NCI-H82 (cell line): ENCODE data around the gene TIMM13.
"Not testable (repeated sequence)": the region's sequence is repeated elsewhere in the genome, so short reads cannot be mapped to it uniquely, and the experiment has no call there.

Source experiments
- DNase-seq: peaks from one replicate; lab custom pipeline; 2025; lab: John Stamatoyannopoulos, UW

TIMM13 gene

DNA sequence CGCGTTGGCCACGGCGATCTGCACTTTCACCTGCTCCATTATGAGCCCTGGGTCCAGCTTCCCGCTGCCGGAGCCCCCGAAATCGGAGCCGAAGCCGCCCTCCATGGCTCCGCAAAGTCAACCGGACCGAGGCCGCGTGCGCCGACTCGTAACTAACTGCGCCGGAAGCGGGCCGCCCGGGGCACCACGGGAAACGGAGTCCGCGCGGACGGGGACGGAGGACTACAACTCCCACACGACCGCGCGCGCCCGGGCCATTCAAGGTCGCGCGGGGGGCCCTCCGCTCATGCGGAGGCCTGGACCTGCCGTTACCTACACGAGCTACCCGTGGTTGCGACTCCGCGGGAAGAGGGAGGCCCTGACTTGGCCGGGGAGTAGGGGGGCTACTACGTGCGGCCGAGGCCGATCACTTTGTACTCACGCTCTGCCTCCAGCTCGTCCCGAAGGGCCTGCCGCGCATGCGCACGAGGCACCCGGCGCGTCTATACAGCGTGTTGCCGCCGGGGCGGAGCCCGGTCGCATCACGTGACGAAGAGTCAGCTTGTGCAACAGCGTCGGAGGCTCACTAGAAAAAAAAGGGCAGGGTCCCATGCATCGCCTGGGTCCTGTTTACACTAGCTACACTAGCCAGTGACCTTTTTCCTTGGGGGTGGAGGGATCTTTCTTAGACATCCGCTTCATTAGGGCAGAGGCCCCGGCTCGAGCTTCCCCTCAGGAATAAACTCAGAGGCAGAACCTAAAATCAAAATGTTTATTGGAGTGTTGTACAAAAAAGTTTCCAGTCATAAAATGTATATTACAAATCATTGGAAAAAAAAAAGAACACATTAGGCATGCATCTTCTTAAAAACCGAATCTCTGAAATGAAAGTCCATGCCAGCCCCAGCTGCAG, at the start of gene TIMM13:
Gene TIMM13 (minus strand): TSS at position 158 of the 892 bp plus-strand sequence. CDS start 53 bp downstream, at position 105.
- peak; percentile 97 for DNase-seq

DNA sequence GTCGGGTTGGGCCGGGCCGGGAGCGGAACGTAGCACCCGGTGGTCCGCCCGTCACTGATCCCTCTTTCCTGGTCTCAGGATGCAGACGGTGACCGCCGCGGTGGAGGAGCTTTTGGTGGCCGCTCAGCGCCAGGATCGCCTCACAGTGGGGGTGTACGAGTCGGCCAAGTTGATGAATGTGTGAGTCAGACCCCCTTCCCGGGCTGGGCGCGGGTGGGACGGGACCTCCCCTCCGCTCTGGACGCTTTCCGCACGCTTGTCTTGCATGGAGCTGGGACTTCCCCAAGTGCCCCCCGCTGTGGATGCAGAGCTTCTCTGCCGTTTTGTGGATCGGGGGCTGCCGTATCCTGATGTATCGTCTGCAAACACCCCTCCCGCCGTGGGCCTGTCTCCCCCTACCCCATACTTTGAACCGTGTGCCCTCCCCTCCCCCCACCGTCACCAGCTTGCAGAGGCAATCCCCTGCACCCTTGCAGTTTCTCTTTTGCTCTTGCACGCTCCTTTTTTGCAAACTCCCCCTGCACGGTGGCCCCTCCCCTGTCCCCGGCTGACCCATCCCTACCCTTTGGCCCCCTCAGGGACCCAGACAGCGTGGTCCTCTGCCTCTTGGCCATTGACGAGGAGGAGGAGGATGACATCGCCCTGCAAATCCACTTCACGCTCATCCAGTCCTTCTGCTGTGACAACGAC, 49.2 kb upstream of the TIMM13 start:
- DNase-seq = no peak

DNA sequence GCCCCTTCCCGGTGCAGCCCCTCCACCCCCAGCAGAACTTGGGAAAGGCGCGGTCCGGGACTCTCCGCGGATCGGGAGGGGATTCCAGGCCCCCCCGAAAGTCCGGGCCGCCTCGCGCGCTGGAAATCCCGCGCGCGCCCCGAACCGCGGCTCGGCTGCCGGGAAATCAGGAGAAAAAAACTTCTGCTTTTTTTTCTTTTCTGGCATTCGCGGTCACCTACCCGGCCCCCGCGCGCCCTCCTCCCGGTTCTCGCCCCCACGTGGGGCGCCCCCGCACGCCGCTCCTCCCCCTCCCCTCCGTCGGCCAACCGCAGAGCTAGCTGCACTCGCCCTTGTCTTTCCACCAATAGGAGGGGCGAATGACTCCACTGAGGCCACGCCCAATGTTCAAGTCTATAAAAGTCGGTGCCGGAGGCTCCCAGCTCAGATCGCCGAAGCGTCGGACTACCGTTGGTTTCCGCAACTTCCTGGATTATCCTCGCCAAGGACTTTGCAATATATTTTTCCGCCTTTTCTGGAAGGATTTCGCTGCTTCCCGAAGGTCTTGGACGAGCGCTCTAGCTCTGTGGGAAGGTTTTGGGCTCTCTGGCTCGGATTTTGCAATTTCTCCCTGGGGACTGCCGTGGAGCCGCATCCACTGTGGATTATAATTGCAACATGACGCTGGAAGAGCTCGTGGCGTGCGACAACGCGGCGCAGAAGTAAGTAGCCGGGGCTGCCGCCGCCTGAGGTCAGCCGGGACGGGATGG, 48.5 kb upstream of the TIMM13 start, which contains the start of gene GADD45B:
Gene GADD45B (plus strand): TSS at position 426 of the 749 bp plus-strand sequence. CDS start 232 bp downstream, at position 658.
- DNase-seq = peak; percentile 93

DNA sequence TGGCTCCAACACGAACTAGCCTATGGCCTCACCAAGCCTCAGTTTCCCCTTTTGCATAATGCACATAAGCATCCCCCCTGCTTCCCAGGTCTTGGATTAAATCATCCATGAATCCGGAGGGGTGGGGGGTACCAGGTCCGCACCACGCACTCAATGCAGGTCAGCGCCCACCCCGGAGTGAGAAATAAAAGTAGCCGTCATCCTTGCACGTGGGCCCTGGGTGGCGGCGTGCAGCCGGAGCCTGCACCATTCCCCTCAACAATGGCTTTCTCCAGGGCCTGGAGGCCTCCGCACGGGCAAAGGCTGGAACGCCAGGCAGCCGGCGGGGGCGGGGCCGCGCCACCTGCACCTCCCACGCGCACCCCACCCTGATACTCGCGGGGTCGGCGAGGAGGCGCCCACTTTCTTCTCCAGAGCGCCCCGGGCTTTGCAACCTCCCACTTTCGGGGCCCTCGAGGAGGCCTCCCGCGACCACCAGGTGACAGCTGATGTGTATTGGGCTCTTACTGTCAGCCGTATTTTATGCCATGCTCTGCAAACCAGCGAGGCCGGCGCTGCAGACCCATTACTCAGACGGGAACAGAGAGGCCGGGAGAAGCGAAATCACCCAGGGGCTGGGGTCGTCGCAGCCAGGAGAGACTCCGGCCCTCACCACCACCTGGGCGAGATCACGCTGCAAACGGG, 47.8 kb upstream of the TIMM13 start:
- DNase-seq = no peak

DNA sequence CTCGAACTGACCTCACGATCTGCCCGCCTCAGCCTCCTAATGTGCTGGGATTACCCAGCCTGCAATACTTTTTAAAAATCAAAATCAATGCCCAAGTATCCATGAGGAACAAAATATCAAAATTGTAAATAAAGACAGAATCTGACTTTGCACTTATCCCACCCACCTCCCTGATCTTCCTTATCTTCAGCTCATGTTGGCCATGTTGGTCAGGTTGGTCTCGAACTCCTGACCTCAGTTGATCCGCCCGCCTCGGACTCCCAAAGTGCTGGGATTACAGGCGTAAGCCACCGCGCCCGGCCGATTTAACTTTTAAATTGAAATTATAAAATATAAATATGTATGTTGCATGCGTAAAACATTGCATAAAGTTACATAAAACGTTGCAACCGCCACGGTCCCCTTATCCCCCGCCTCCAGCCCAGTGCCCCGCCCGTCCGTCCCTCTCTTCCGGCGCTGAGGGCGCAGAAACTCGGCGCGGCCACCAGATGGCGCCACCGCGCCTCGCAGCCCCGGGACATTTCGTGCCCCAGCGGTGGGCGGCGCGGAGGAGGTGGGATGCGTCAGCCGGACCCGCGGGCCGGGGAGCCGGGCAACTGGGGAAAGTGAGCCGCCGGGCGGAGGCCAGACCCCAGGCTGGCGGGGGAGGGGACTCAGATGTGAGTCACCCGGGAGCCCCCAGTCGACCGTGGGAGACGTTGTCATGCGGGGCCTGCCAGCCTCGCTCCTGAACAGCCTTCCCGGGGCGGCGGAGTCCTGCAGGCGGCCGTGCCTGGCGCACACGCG, 47.0 kb upstream of the TIMM13 start:
- peak; percentile 76 for DNase-seq

DNA sequence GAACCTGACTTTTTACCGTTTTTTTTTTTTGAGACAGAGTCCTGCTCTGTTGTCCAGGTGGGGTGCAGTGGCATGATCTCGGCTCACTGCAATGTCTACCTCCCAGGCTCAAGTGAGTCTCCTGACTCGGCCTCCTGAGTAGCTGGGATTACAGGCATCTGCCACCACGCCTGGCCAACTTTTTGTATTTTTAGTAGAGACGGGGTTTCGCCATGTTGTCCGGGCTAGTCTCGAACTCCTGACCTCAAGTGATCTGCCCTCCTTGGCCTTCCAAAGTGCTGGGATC, 42.5 kb upstream of the TIMM13 start:
- DNase-seq = not testable (repeated sequence)

DNA sequence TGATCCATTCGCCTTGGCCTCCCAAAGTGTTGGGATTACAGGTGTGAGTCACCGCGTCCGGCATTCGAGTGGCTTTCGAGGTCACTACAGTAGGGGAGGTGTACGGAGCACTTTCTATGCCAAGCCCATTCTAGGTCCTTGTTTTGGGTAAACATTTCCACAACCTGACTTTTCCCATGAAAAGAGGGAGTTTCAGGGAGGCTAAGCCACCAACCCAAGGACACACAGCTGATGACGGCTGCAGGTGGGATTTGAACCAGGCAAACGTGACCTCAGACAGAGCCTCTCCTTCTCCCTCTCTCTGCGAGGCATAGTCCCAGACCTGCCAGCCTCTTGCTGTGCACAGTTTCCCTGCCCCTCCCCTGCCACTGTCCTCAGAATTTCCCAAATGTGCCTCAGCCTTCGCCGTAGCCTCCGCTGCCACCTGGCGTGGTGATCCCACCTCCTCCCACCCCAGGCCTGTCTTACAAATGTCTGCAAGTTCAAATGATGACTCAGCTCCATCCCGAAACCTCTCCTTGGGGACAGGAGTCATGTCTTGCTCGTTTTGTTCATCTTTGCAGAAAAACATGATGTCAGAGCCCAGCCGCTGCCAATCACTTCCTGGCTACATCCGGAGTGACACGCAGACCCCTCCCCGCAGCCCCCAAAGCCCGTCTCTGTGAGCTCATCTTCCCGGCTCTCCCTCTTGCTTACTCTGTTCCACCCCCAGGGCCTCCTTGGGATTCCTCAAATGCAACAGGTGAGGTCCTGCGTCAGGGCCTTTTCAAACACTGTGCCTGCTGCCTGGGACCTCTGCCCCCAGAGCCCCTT, 41.9 kb upstream of the TIMM13 start:
- no peak for DNase-seq

DNA sequence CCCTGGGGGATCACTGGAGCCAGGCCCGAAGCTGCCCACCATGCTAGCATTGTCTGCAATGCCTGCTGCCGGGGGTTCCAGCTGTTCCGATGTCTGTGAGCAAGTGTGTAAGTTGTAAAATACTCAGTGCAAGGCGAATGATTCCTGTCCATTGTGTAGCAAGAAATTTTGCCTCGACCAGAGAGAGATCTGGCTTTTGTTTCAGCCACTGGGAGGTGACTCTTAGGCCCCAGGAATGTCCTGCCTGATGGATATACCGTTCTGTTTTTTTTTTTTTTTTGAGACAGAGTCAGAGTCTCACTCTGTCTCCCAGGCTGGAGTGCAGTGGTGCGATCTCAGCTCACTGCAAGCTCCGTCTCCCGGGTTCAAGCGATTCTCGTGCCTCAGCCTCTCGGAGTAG, 41.2 kb upstream of the TIMM13 start:
- no peak for DNase-seq

DNA sequence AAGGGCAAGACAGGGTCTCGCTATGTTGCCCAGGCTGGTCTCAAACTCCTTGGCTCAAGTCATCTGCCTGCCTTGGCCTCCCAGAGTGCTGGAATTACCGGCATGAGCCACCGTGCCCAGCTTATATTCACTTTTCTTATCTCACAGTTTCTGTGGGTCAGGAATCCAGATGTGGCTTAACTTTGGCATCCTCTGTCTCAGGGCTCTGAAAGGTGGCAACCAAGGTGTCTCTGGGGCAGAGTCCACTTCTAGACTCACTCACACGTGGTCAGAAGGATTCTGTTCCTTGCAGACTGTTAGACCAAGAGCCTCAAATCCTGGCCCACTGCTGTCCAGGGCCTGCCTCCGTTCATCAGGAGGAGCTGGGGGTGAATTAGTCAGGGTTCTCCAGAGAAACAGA, 37.0 kb upstream of the TIMM13 start:
- DNase-seq = no peak

DNA sequence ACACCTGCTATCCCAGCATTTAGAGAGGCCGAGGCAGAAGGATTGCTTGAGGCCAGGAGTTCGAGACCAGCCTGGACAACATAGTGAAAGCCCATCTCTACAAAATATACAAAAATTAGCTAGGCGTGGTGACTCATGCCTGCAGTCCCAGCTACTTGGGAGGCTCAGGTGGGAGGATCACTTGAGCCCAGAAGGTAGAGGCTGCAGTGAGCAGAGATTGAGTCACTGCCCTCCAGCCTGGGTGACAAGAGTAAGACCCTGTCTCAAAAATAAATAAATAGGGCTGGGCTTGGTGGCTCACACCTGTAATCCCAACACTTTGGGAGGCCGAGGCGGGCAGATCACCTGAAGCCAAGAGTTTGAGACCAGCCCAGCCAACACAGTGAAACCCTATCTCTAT, 36.3 kb upstream of the TIMM13 start:
- DNase-seq = not testable (repeated sequence)

DNA sequence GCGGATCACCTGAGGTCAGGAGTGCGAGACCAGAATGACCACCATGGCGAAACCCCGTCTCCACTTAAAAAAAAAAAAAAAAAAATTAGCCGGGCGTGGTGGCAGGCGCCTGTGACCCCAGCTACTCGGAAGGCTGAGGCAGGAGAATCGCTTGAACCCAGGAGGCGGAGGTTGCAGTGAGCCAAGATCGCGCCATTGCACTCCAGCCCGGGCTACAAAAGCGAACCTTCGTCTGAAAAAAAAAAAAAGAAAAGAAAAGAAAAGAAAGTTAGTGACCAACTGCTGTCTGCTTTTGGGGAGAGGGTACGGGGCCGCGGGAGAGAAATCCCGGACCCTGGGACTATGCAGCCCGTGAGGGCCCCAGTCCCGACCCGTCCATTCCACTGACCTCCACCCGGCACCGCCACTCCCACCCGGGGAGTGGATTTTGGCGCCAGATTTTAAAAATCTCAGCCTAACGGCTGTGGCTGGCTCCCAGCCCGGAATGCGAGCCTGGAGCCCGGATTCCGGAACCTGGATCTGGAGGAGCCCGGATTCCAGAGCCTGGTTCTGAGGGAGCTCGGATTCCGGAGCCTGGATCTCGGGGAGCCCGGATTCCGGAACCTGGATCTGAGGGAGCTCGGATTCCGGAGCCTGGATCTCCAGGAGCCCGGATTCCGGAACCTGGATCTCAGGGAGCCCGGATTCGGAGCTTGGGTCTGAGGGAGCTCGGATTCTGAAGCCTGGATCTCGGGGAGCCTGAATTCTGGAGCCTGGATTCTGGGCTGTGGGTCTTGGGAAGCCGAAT, 35.4 kb upstream of the TIMM13 start:
- peak; percentile 90 for DNase-seq

DNA sequence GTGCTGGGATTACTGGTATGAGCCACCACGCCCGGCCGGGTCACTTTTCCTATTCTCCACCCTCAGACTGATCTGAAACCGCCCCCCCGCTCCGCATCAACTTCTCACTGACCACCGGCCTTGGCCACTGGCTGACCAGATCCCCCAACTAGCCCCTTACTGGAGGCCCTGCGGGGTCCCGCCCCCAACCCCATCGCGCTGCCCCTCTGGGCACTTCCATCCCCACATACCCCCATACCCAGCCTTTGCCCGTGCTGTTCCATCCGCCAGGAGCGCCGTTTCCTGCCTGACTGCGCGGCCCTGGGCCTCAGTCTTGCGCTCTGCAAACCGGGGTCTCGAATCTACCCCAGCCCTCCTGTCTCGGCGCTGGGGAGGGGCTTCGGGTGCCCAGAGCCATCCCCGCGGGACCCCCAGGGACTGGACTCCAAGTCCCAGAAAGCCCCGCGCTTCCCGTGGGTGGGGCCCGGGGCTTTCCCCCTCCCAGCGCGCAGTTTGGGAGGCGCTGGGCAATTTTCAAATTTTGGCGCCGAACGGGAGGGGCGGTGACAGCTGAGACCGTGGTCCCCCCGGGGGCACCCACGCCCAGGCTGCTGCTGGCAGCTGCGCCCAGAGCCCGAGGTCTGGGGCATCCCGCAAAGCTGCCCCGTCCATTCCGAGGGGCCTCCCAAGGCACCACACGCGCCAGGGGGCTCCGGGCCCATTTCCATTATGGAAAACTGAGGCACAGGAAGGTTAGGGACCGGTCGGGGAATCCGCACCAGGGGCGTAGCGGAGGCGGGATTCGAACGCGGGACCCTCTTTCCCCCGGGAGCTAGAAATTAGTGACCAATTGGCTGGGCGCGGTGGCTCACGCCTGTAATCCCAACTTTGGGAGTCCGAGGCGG, 34.6 kb upstream of the TIMM13 start:
- peak; percentile 37 for DNase-seq

DNA sequence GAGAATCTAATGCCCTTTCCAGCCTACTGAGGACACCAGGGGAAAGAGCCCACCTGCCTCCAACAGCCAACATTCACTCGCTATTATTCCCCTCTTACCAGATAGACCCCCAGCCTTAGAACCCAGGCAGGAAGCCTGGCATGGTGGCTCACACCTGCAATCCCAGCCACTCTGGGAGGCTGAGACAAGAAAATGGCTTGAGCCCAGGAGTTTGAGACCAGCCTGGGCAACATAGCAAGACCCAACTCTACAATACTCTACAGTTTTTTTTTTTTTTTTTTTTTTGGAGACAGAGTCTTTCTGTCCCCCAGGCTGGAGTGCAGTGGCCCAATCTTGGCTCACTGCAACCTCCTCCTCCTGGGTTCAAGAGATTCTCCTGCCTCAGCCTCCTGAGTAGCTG, 32.9 kb upstream of the TIMM13 start:
- DNase-seq = no peak

DNA sequence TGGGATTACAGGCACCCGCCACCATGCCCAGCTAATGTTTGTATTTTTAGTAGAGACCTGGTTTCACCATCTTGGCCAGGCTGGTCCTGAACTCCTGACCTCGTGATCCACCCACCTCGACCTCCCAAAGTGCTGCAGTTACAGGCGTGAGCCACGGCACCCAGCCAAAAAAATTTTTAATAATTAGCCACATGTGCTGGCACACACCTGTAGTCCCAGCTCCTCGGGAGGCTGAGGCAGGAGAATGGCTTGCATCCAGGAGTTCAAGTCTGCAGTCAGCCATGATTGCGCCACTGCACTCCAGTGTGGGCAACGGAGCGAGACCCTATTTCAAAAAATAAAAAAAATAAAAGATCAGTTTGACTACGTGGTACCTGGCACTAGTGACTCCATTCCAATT, 31.4 kb upstream of the TIMM13 start:
- not testable (repeated sequence) for DNase-seq

DNA sequence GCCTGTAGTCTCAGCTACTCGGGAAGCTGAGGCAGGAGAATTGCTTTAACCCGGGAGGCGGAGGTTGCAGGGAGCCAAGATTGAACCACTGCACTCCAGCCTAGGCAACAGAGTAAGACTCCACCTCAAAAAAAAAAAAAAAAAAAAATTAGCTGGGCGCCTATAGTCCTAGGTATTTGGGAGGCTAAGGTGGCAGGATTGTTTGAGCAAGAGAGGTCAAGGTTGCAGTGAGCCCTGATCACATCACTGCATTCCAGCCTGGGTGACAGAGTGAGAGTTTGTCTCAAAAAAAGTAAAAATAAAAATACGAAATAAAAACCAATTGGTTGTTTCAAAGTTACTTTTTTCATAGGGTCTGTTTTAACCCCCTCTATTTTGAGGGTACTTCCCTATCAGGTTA, 30.7 kb upstream of the TIMM13 start:
- DNase-seq = no peak

DNA sequence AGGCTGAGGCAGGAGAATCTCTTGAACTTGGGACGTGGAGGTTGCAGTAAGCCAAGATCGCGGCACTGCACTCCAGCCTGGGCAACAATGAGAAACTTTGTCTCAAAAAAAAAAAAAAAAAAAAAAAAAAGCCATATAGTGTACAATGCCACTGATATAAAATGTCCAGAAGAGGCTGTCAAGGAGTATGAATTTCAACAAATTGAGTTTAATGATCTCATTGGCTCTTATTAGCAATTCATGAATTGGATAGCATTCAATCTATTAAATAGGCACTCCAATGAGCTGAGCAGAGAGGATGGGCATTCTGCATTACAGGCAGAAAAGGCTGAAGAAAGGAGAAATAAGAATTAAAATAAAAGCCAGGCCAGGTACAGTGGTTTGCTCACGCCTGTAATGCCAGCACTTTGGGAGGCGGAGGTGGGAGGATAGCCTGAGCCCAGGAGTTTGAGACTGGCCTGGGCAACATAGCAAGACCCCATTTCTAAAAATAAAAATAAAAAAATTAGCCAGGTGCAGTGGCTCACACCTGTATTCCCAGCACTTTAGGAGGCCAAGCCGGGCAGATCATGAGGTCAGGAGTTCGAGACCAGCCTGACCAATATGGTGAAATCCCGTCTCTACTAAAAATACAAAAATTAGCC, 30.1 kb upstream of the TIMM13 start:
- DNase-seq = no peak

DNA sequence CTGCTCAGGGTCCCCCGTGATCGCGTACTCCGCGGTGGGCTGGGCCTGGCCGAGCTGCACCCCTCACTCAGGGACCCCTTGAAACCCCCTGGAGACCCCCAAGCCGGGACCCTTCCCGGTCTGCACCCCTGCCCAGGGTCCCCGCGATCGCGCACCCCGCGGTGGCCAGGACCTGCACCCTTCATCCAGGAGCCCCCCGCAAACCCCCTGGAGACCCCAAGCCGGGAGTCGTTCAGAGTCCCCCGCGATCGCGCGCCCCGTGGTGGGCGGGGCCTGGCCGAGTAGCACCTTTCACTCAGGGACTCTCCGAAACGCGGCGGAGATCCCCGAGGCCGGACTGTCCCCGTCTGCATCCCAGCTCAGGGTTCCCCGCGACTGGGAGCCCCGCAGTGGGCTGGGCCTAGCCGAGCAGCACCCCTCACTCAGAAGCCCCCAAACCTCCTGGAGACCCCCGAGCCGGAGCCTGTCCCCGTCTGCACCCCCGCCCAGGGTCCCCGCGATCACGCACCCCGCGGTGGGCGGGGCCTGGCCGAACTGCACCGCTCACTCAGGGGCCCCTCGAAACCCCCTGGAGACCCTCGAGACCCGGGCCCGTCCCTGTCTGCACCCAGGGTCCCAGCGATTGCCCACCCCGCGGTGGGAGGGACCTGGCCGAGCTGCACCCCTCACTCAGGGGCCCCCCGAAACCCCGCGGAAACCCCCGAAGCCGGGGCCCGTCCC, 28.6 kb upstream of the TIMM13 start:
- peak; percentile 19 for DNase-seq
